Measurements from ENCODE around the gene CCDC8.

DNA sequence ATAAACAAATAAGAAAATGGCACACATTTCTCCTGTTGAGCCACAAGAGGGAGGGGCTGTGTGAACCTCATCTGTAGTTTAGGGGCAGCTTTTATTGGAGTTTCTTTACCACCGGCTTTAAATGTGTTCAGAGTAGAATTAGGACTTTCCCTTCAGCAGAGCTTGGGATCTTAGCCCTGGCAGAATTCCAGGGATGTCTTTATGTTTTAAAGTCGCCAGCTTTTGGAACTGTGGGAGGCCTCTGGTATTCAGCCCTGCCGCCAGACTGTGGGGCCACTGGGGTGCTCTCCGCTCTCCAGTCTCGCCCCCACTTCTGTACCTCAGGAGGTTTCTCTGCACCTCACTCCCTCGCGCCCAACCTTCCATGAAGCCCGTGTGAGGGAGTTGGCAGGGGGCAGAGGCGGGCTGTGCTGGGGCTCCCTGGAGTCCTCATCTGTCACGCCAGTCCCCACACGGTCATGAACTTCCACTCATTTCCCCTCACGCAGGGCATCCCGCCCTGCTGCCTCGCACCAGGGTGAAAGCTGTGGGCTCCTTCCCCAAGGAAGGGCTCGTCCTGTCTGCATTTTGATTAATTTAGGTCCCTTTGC lies 31.5 kb downstream of the CCDC8 start:
- no peak for TF ChIP-seq CTCF (IDR thresholded peaks at IDR 0.05)
- no peak for TF ChIP-seq POLR2A (IDR thresholded peaks at IDR 0.05)
- TF ChIP-seq POLR2AphosphoS5 (IDR thresholded peaks at IDR 0.05), result no peak
